HepG2 (cell line): ENCODE results near the gene IRS1. TPM values are rescaled to one million over a fixed set of nuclear protein-coding genes. Genes with fewer than 3 reads are reported as not detected.
A peak's percentile ranks its signal among the peaks of the same experiment; 100 is the strongest.

ENCODE experiments used
- ATAD3A ChIP-seq: sonication (generic); formaldehyde crosslinking; IDR thresholded peaks from 2 replicates; pipeline ENCODE4 v1.4.0; 2020; ENCODE audit warnings: missing genetic modification reagents
- BCL6 ChIP-seq: IDR thresholded peaks from 2 replicates; pipeline ENCODE4 v1.6.1; 2016; ENCODE audit warnings: missing genetic modification reagents, missing compliant biosample characterization
- HDAC2 ChIP-seq: sonication (generic); formaldehyde crosslinking; IDR thresholded peaks from 2 replicates; pipeline ENCODE4 v1.4.0; 2020; ENCODE audit warnings: missing genetic modification reagents
- KDM5B ChIP-seq: sonication (generic); formaldehyde crosslinking; IDR thresholded peaks from 2 replicates; pipeline ENCODE4 v1.4.0; 2020; ENCODE audit warnings: missing genetic modification reagents, mild to moderate bottlenecking, borderline replicate concordance
- MAFK ChIP-seq, 2 experiments: IDR thresholded peaks in 1 of 2; conservative IDR thresholded peaks in 1 of 2; 2 replicates each; pipeline ENCODE4 v1.6.1; 2011; ENCODE audit warnings: improper control_type of control experiment in 2 of 2, low read length in 2 of 2
- MAZ ChIP-seq, 2 experiments: sonication (generic) in 1 of 2; formaldehyde crosslinking in 1 of 2; IDR thresholded peaks; 2 replicates each; pipeline versions ENCODE4 v1.5.0 to v1.6.1; 2012 to 2020; ENCODE audit warnings: low read depth in 2 of 2, mild to moderate bottlenecking in 2 of 2, borderline replicate concordance in 1 of 2, improper control_type of control experiment in 1 of 2, low read length in 1 of 2, missing genetic modification reagents in 1 of 2, moderate library complexity in 1 of 2
- NPAS2 ChIP-seq: sonication (generic); formaldehyde crosslinking; IDR thresholded peaks from 2 replicates; pipeline ENCODE4 v1.8.0; 2022; ENCODE audit warnings: mild to moderate bottlenecking, missing genetic modification reagents, borderline replicate concordance
- PHF8 ChIP-seq: sonication (generic); formaldehyde crosslinking; IDR thresholded peaks from 2 replicates; pipeline ENCODE4 v1.5.0; 2020; ENCODE audit warnings: missing genetic modification reagents
- RFX5 ChIP-seq: IDR thresholded peaks from 2 replicates; pipeline ENCODE4 v1.6.1; 2011; ENCODE audit warnings: low read depth, low read length, improper control_type of control experiment
- SMAD9 ChIP-seq: sonication (generic); formaldehyde crosslinking; IDR thresholded peaks from 2 replicates; pipeline ENCODE4 v1.5.1; 2020; ENCODE audit warnings: mild to moderate bottlenecking, missing genetic modification reagents
- TGIF2 ChIP-seq: IDR thresholded peaks from 2 replicates; pipeline ENCODE4 v1.6.1; 2016; ENCODE audit warnings: control low read depth, missing compliant biosample characterization
- U2AF1 ChIP-seq: fragments of 200-400 bp; formaldehyde crosslinking; optimal IDR thresholded peaks from 2 replicates; pipeline ENCODE3; 2017; ENCODE audit warnings: mild to moderate bottlenecking, low read depth, low read length
- WIZ ChIP-seq: sonication (generic); formaldehyde crosslinking; IDR thresholded peaks from 2 replicates; pipeline ENCODE4 v1.5.1; 2020; ENCODE audit warnings: mild to moderate bottlenecking, missing genetic modification reagents
- ZBTB8A ChIP-seq: sonication (generic); formaldehyde crosslinking; IDR thresholded peaks from 2 replicates; pipeline ENCODE4 v1.4.0; 2020; ENCODE audit warnings: mild to moderate bottlenecking, low read depth, missing genetic modification reagents, borderline replicate concordance
- ZFP90 ChIP-seq: sonication (generic); formaldehyde crosslinking; IDR thresholded peaks from 2 replicates; pipeline ENCODE4 v1.8.0; 2022; ENCODE audit warnings: missing genetic modification reagents, mild to moderate bottlenecking, inconsistent platforms, borderline replicate concordance
- ZNF10 ChIP-seq: sonication (generic); formaldehyde crosslinking; IDR thresholded peaks from 2 replicates; pipeline ENCODE4 v1.4.0; 2020; ENCODE audit warnings: mild to moderate bottlenecking, low read depth, missing genetic modification reagents, borderline replicate concordance
- ZNF550 ChIP-seq: sonication (generic); formaldehyde crosslinking; IDR thresholded peaks from 2 replicates; pipeline ENCODE4 v1.4.0; 2020; ENCODE audit warnings: mild to moderate bottlenecking, missing genetic modification reagents, borderline replicate concordance
- ZNF724P ChIP-seq: sonication (generic); formaldehyde crosslinking; IDR thresholded peaks from 2 replicates; pipeline ENCODE4 v1.8.0; 2022; ENCODE audit warnings: missing genetic modification reagents, borderline replicate concordance
- ZSCAN9 ChIP-seq: IDR thresholded peaks from 2 replicates; pipeline ENCODE4 v1.6.1; 2016; ENCODE audit warnings: borderline replicate concordance
- polyA plus RNA-seq, 8 experiments: library from polyadenylated mRNA; depleted of rRNA in 3 of 8; stranded (reverse) in 7 of 8; unstranded in 1 of 8; fragments of >200 nt; fragmentation: Illumina TruSeq in 4 of 8; extraction: Trizol in 4 of 8; gene quantifications; 2 replicates each; pipeline versions ENCODE4 v1.2.1 to v1.2.3, GENCODE V29; 2011 to 2016; ENCODE audit warnings: low read depth in 4 of 8, missing spikeins in 1 of 8, mixed read lengths in 1 of 8; ENCODE audit not compliant: insufficient read depth in 1 of 8
- total RNA-seq, 5 experiments: library from RNA; depleted of rRNA; stranded (reverse); fragments of >200 nt; fragmentation: Illumina TruSeq; extraction: Trizol; gene quantifications; 2 replicates each; pipeline ENCODE4 v1.2.3, GENCODE V29; 2016; ENCODE audit warnings: low read depth in 1 of 5
- TF ChIP-seq, protein P1 (sequence below): sonication (generic); formaldehyde crosslinking; IDR thresholded peaks from 2 replicates; pipeline ENCODE4 v1.4.0; 2020; ENCODE audit warnings: missing genetic modification reagents
- TF ChIP-seq, protein P2 (sequence below): sonication (generic); formaldehyde crosslinking; IDR thresholded peaks from 2 replicates; pipeline ENCODE4 v1.8.1; 2023; ENCODE audit warnings: missing genetic modification reagents, mild to moderate bottlenecking, borderline replicate concordance
- TF ChIP-seq, protein P3 (sequence below): sonication (generic); formaldehyde crosslinking; IDR thresholded peaks from 2 replicates; pipeline ENCODE4 v1.8.0; 2022; ENCODE audit warnings: mild to moderate bottlenecking, missing genetic modification reagents, moderate library complexity
- TF ChIP-seq, protein P4 (sequence below): sonication (generic); formaldehyde crosslinking; IDR thresholded peaks from 2 replicates; pipeline ENCODE4 v1.4.0; 2020; ENCODE audit warnings: mild to moderate bottlenecking, missing genetic modification reagents
- TF ChIP-seq, protein P5 (sequence below): IDR thresholded peaks from 2 replicates; pipeline ENCODE4 v1.6.1; 2016; ENCODE audit warnings: mild to moderate bottlenecking

Gene IRS1
- total and polyA plus RNA-seq, 2 of the 13 experiments (the other 11 are each of a cell fraction or from before 2014, with no cell fraction given) = 8.7 to 9.0 TPM

DNA sequence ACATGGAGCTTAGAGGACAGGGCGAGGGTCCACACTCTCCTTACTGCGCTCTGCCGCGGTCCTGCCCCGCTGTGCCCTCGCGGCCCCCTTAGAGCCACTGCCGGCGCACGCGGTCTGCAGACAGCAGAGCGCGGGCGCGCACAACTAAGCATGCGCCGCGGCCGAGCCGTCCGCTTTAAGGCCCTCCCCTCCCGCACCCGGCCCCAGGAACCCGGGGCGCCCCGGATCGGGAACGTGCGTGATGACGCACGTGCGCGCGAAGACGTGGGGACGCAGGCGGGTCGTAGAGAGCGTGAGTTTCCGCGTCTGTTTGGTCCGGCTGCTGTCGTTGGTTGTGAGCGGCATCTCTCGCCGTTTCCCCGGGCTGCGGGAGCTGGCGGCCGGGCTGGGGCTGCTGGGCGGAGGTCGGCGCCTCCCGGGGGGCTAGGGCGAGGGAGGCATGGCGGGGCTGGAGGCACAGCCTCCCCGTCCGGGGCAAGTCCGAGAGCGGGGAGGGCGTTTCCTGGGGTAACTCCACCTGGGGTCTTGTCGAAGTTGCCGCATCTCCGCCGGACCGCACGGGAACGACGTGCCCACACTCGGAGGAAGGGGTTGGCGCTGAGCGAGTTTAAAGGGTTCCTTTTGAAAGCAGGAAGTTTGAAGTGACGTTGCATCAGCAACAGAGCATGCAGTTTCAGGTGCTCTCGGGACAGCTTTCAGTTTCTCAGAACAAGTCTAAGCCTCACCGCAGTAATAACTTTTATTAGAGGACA is 36.4 kb upstream of the IRS1 start, which contains the start of gene RHBDD1 (continued):
- TF ChIP-seq MAZ (IDR thresholded peaks at IDR 0.05; ENCODE audit: borderline replicate concordance, low read depth, low read length) (no peak), MAZ (CRISPR knock-in tag; IDR thresholded peaks at IDR 0.05; ENCODE audit: low read depth) (peak; percentile 73; the same call in 1 of the 2 replicates), KDM5B (CRISPR knock-in tag) (peak; percentile 90), ZBTB8A (CRISPR knock-in tag) (peak; percentile 41; the same call in 1 of the 2 replicates), RFX5 (no peak), HDAC2 (peak; percentile 41; the same call in 1 of the 2 replicates), ZNF724P (CRISPR knock-in tag) (peak; percentile 41; the same call in 1 of the 2 replicates), PHF8 (CRISPR knock-in tag) (peak; percentile 72; the same call in 1 of the 2 replicates), BCL6 (CRISPR knock-in tag) (peak; percentile 17; the same call in 1 of the 2 replicates), ZFP90 (CRISPR knock-in tag) (no peak; the same call in 1 of the 2 replicates), MAFK (conservative IDR thresholded peaks at IDR 0.05 in 1 of 2, IDR thresholded peaks at IDR 0.05 in 1 of 2; ENCODE audit: low read length in 2 of 2) (no peak), ZNF10 (CRISPR knock-in tag) (no peak), ATAD3A (no peak), TGIF2 (CRISPR knock-in tag) (peak; percentile 20; the same call in 1 of the 2 replicates), ZSCAN9 (no peak), ZNF550 (CRISPR knock-in tag) (no peak), U2AF1 (no peak), SMAD9 (CRISPR knock-in tag) (no peak), NPAS2 (CRISPR knock-in tag) (no peak), WIZ (CRISPR knock-in tag) (no peak; the same call in 1 of the 2 replicates)
- TF ChIP-seq, protein P1, sequence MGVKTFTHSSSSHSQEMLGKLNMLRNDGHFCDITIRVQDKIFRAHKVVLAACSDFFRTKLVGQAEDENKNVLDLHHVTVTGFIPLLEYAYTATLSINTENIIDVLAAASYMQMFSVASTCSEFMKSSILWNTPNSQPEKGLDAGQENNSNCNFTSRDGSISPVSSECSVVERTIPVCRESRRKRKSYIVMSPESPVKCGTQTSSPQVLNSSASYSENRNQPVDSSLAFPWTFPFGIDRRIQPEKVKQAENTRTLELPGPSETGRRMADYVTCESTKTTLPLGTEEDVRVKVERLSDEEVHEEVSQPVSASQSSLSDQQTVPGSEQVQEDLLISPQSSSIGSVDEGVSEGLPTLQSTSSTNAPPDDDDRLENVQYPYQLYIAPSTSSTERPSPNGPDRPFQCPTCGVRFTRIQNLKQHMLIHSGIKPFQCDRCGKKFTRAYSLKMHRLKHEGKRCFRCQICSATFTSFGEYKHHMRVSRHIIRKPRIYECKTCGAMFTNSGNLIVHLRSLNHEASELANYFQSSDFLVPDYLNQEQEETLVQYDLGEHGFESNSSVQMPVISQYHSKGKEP (CRISPR knock-in tag) = no peak
- TF ChIP-seq, protein P2, sequence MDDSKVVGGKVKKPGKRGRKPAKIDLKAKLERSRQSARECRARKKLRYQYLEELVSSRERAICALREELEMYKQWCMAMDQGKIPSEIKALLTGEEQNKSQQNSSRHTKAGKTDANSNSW (CRISPR knock-in tag) = peak; percentile 42; the same call in 1 of the 2 replicates
- TF ChIP-seq, protein P3, sequence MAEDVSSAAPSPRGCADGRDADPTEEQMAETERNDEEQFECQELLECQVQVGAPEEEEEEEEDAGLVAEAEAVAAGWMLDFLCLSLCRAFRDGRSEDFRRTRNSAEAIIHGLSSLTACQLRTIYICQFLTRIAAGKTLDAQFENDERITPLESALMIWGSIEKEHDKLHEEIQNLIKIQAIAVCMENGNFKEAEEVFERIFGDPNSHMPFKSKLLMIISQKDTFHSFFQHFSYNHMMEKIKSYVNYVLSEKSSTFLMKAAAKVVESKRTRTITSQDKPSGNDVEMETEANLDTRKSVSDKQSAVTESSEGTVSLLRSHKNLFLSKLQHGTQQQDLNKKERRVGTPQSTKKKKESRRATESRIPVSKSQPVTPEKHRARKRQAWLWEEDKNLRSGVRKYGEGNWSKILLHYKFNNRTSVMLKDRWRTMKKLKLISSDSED (CRISPR knock-in tag) = no peak
- TF ChIP-seq, protein P4, sequence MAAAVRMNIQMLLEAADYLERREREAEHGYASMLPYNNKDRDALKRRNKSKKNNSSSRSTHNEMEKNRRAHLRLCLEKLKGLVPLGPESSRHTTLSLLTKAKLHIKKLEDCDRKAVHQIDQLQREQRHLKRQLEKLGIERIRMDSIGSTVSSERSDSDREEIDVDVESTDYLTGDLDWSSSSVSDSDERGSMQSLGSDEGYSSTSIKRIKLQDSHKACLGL (CRISPR knock-in tag) = peak; percentile 86
- TF ChIP-seq, protein P5, sequence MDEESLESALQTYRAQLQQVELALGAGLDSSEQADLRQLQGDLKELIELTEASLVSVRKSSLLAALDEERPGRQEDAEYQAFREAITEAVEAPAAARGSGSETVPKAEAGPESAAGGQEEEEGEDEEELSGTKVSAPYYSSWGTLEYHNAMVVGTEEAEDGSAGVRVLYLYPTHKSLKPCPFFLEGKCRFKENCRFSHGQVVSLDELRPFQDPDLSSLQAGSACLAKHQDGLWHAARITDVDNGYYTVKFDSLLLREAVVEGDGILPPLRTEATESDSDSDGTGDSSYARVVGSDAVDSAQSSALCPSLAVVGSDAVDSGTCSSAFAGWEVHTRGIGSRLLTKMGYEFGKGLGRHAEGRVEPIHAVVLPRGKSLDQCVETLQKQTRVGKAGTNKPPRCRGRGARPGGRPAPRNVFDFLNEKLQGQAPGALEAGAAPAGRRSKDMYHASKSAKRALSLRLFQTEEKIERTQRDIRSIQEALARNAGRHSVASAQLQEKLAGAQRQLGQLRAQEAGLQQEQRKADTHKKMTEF = peak; percentile 89
